Measurements from ENCODE around the gene NALF2.

The NALF2 gene

DNA sequence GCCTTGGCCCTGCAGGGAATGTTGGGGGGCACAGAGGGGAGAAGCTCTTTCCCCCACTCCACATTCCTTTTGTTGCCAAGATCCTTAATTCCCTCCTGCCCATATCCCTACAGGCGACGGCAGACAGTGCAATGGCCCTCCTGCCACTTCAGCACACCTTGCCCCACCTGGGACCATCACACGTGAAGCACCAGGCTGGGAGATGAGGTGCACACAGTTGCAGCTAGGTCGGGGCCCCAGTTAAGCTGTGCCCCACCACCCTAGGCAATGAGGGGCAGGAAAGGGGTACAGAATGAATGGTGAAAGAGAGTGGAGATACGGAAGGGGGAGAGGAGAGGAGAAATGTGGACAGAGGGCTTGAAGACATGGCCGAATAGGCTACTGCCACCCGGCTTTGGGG lies 26.2 kb downstream of the NALF2 start:
- DNase-seq (ENCODE audit: low spot score): no peak

DNA sequence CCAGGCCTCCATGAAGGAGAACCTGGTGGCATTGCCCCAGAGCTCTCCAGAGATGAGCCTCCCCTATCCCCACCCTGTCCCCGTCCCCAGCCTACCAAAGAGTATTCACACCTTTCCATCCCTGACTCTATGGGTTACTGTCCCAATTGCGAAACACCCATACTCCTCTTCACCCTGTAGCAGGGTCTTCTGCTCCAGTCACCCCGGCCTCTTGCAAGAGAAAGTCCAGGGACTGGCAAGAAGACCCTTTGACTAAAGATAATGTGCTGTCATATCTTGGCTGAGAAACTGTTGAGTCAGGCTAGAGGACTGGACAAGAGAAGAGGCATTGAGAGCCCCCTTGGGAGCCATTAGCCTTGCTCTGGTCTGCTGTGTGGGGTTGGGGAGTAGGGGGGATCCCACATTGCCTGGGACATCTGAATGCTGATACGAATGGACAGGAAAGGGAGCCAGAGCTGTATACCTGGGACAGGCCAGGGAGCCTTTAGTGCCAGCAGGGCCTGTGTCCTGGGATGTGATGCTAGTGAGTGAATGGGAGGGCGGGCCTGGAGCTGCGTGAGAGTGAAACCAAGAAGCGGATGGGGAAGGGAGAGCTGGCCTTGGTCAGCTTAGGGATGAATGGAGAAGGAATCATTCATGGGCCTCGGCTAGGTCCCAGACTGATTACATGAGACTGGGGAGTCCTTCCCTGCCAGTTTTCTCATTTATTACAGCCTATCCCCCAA lies 27.1 kb downstream of the NALF2 start:
- DNase-seq (ENCODE audit: low spot score): no peak

DNA sequence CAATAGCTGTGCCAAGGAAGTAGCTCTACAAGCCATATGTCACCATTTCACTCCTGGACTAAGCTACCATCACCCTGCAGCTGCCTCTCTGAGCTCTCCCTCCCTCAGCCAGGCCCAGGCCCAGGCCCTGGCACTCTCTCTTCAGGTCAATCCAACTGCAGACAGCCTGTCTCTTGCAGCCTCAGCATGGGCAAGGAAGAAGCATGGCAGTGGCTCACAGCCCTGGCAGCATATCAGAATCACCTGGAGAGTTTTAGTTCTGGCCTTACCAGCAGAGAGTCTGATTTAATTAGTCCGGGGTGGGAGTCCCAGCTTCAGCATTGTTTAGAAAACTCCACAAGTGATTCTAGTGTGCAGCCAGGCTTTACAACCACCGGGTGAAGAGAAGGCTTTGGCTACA lies 31.5 kb downstream of the NALF2 start:
- DNase-seq (ENCODE audit: low spot score): no peak

DNA sequence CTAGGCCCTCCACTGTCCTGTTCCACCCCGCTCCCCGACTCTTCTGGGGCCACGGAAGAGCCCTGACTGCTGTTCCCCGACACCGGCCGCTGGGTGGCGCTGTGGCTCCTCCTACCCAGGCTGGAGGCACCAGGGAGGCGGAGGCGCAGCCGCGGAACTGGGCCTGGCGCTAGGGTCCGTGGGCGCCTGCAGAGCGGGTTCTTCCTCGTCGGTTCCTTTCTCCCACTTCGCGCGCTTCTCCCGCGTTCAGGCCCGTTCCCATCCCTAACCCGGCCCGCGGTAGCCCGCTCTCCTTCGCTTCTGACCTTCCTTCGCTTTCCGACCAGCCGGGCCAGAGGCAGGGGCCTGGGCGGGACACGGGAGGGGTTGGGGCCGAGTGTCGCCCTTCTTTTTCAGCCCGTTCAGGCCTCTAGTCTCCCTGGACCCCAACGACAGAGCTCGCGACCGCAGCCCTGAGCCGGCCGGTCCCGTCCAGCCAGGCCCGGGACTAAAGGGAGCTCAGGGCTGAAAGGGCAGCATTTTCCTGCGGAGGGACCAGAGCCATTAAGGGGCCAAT lies 34.3 kb downstream of the NALF2 start:
- peak; percentile 75 for DNase-seq (ENCODE audit: low spot score)

DNA sequence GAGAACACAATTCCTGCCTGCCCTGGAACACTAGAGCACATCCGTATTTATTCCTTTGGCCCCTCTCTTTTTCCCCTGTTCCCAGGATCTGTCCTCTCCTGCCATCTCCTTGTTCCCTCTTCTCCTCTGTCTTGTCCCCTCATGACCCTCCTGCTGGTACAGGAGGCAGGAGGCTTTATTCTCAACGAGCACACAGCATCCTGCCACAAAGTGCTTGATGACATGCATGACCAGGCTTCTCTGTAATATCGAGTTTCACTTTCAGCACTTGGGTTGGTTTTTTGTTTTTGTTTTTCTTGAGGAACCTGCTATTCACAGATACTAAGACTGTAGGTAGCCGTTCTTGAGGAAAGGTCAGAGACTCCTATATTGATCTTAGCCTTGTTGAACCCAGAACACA lies 35.3 kb downstream of the NALF2 start:
- no peak for DNase-seq (ENCODE audit: low spot score)

DNA sequence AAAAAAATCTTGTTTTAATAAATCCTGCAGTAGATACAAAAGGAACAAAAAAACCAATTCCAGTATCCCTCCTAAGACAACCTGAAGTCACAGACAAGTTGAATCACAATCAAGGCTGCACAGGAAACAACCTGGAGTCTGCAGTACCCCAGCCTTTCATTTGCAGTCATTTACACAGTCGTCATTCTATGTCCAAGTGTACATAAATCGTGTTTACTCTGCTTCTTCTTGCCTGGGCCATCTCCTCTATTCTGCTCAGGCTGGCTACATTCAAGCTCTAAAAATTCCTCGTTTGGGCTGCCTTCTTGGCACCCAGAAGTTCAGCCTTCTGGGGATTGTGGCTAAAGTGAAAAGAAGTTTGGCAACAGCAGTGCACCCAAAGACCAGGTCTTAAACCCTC lies 37.8 kb downstream of the NALF2 start:
- DNase-seq (ENCODE audit: low spot score): no peak

DNA sequence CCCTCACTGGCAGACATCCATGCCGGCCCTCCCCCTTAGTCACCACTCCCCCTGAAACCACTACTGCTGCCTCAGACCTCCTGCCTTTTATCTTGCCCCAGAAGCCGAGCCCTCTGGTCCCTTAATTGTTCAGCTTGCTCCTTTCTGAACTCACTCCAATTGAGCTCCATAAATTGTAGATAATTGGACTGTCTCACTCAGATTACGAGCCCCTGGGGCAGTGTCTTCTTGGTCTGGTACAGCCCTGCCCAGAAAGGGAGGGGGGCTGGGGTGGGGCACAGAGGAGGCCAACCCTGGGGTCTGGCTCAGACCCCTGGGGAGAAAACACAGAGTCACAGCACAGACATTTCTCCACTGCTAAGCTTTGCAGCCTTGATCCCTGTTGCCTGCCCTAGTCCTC lies 39.4 kb downstream of the NALF2 start:
- no peak for DNase-seq (ENCODE audit: low spot score)

DNA sequence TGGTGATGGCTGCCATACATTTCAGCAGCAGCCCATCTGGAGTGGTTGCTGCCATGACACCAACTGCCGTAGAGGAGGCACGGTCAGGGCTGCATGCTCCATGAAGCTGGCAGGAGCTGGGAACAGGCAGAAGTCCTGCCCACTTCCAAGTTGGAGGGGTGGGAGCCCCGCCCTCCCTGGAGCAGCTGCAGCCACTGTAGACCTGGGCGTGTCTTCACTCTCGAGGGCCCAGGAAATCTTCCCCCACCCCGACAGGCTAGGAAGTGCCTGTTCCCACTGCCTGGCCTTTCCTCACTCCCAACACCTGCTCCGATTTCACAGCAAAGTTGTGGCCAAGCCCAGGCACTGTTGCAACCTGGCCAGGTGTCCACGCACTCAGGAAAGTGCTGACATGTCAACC lies 42.3 kb downstream of the NALF2 start:
- no peak for DNase-seq (ENCODE audit: low spot score)

DNA sequence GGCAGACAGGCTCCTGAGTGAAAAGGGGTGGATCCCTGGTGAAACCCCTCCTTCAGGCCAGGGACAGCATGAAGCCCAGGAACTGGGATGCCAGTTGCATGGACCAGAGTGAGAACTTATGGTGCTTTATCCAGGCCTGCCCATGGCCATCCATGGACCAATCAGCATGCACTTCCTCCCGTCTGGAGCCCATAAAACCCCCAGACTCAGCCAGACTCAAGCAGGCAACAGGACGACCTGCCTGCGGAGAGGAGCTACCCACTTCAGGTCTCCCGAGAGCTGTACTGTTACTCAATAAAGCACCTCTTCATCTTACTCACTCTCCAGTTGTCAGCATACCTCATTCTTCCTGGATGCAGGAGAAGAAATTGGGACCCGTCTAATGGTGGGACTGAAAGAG lies 42.9 kb downstream of the NALF2 start:
- no peak for DNase-seq (ENCODE audit: low spot score)

DNA sequence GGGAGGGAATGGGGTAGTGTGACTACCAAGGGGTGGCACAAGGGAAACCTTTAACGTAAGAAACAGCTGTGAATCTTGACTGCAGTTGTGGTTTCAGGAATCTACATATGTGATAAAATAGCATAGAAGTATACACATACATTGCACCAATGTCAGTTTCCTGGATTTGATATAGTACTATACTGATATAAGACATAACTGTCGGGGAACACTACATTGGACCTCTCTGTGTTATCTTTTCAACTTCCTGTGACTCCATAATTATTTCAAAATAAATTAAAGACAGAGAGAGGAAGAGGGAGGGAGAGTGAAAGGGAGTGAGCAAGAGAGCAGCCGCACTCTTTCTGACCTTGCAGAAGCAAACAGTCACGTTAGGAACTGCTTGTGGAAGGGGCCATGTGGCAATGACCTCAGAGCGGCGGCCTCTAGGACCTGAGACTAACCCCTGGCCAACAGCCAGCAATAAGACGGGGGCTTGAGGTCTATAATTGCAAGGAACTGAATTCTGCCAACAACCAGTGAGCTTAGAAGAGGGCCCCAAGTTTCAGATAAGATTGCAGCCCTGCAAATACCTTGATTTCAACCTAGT lies 47.4 kb downstream of the NALF2 start:
- no peak for DNase-seq (ENCODE audit: low spot score)

DNA sequence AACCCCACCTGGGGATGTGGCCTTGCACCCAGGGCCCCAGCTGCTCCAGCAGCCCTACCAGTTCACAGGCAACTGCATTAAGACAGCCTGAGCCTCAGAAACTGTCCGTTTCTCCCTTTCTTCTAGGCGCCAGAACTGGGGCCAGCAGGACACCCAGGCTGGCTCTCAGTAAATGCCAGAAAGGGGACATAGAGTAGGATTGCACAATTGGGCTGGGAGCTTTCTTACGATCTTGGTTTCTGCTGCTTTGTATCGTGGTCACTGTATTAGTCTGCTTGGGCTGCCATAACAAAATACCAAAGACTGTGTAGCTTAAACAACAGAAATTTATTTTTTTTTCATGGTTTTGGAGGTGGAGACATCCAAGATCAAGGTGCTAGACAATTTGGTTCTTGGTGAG lies 48.4 kb downstream of the NALF2 start:
- no peak for DNase-seq (ENCODE audit: low spot score)

Data from hepatic stellate cell (primary cell).